HFFc6 (cell line): ENCODE measurements around the gene SNX30. TPM values are rescaled to one million over a fixed set of nuclear protein-coding genes. Genes with fewer than 3 reads are reported as not detected.

ENCODE experiments used
- DNase-seq: peaks from one replicate; pipeline ENCODE4 v3.0.0-alpha.2; 2018
- H3K27ac Mint-ChIP-seq: 2 replicates; pipeline ENCODE4 v1.8.0; 2020; ENCODE audit warnings: mild to moderate bottlenecking, mixed read lengths
- H3K27me3 Mint-ChIP-seq: 2 replicates; pipeline ENCODE4 v1.8.0; 2021; ENCODE audit warnings: mild to moderate bottlenecking, moderate library complexity, mixed read lengths; ENCODE audit not compliant: insufficient read depth
- H3K36me3 Mint-ChIP-seq: 2 replicates; pipeline ENCODE4 v1.8.0; 2021; ENCODE audit warnings: low read depth, mixed read lengths
- H3K4me1 Mint-ChIP-seq: 2 replicates; pipeline ENCODE4 v1.8.0; 2020; ENCODE audit warnings: low read depth, mixed read lengths
- H3K4me3 Mint-ChIP-seq: 2 replicates; pipeline ENCODE4 v1.8.0; 2020; ENCODE audit warnings: mild to moderate bottlenecking, moderate library complexity, mixed read lengths
- H3K9me3 Mint-ChIP-seq: 2 replicates; pipeline ENCODE4 v1.8.0; 2020; ENCODE audit warnings: mild to moderate bottlenecking, mixed read lengths
- CTCF ChIP-seq: fragments of 200-600 bp; sonication (generic); IDR thresholded peaks from 2 replicates; pipeline ENCODE4 v1.5.0; 2021; ENCODE audit warnings: antibody characterized with exemption, mild to moderate bottlenecking
- total RNA-seq, 6 experiments: library from RNA; stranded (reverse); fragmentation: NEBNext Ultra II Directional; extraction: Animal tissue kit (Norgen Biotek cat#: 25700); gene quantifications; 2 replicates in 1 of 6; 3 replicates in 5 of 6; pipeline ENCODE4 v1.2.3, GENCODE V29; 2021

Gene SNX30
- total RNA-seq, 6 experiments from 2014 or later, result 11.1 to 14.9 (median 13.9) TPM

GRCh38 chr9:112838342-112838741 is 87.8 kb downstream of the SNX30 start:
- peaks cover 12% of the 10 kb centered on the region; the same call in 1 of the 2 replicates for H3K36me3 Mint-ChIP-seq
- no peaks in the 10 kb centered on the region for H3K4me1 Mint-ChIP-seq
- H3K4me3 Mint-ChIP-seq, result no peak overlapping the region
- no peaks in the 10 kb centered on the region for H3K9me3 Mint-ChIP-seq
- H3K27me3 Mint-ChIP-seq, result no peaks in the 10 kb centered on the region; the same call in 1 of the 2 replicates
- no peak for TF ChIP-seq CTCF
- no peak overlapping the region for H3K27ac Mint-ChIP-seq
- DNase-seq, result no peak

GRCh38 chr9:112839331-112839730 is 88.8 kb downstream of the SNX30 start:
- TF ChIP-seq CTCF, result no peak
- no peaks in the 10 kb centered on the region; the same call in 1 of the 2 replicates for H3K27me3 Mint-ChIP-seq
- no peak overlapping the region for H3K27ac Mint-ChIP-seq
- peaks cover 3% of the 10 kb centered on the region for H3K4me1 Mint-ChIP-seq
- peaks cover 12% of the 10 kb centered on the region; the same call in 1 of the 2 replicates for H3K36me3 Mint-ChIP-seq
- H3K4me3 Mint-ChIP-seq, result no peak overlapping the region
- H3K9me3 Mint-ChIP-seq, result no peaks in the 10 kb centered on the region; the same call in 1 of the 2 replicates
- DNase-seq, result no peak

GRCh38 chr9:112841261-112841660 is 90.7 kb downstream of the SNX30 start:
- no peak for DNase-seq
- Mint-ChIP-seq H3K4me3 (no peak overlapping the region), H3K36me3 (peaks cover 16% of the 10 kb centered on the region), H3K9me3 (no peaks in the 10 kb centered on the region; the same call in 1 of the 2 replicates), H3K4me1 (peaks cover 18% of the 10 kb centered on the region), H3K27me3 (no peaks in the 10 kb centered on the region; the same call in 1 of the 2 replicates), H3K27ac (no peak overlapping the region)
- TF ChIP-seq CTCF, result no peak

DNA sequence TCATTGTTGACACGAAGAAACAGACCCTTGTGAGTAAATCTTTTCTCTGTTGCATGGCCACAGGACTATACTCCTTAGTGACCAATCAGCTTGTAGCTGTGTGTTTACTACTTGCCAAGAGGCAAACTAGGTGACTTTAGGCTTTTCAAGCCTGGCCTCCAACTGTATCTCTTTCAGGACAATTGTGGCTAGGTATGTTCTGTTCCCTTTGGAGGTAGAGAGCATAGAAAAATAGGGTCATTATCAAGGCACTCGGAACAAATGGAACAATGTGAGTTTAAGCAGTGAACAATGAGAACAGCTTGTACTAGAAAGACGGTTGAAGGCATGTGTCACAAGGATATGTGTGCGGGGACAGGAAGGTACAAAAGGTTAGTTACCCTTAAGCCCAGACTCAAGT is 92.0 kb downstream of the SNX30 start:
- peaks cover 28% of the 10 kb centered on the region for H3K4me1 Mint-ChIP-seq
- peaks cover 16% of the 10 kb centered on the region for H3K36me3 Mint-ChIP-seq
- H3K27ac Mint-ChIP-seq, result no peak overlapping the region
- DNase-seq, result no peak
- no peak for TF ChIP-seq CTCF
- no peak overlapping the region for H3K4me3 Mint-ChIP-seq
- no peaks in the 10 kb centered on the region; the same call in 1 of the 2 replicates for H3K9me3 Mint-ChIP-seq
- H3K27me3 Mint-ChIP-seq, result no peaks in the 10 kb centered on the region

DNA sequence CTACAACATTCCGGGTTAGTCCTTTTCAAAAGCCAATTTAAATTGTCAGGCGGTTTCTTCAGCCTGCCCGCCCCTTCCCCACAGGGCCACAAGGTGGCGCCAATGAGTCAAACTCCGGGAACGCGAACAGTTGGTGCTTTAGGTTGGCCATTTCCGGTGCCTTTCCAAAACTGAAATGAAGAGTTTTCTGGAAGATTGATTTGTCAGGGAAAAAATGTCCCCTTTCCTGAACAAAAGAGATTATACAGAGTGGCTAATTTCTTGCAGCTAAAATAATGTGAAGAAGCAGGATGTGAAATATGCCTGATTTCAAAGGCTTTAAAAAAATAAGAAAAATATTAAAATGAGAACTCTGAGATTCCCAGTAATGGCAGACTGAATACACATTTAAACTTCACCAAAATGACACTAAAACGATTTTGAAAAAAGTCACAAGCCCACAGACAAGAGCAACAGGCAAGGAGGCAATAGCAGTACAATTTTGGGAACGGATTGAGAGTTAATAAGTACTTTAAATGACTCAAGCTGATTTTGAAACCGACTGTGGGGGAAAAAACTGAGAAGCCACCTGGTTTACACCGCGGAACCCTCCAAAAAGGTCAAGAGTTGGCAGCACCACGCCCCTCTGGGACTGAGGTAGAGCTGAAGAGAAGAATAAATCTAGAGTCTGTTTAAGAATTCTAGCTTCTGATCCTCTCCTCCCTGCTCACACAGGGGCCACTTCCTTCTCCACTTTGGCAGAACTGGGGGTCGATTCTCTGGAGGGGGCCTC is 94.4 kb downstream of the SNX30 start:
- Mint-ChIP-seq H3K36me3 (peaks cover 3% of the 10 kb centered on the region; the same call in 1 of the 2 replicates), H3K9me3 (no peaks in the 10 kb centered on the region; the same call in 1 of the 2 replicates), H3K4me1 (peaks cover 28% of the 10 kb centered on the region), H3K27me3 (no peaks in the 10 kb centered on the region), H3K4me3 (no peak overlapping the region), H3K27ac (peak overlapping the region; percentile 47)
- TF ChIP-seq CTCF, result peak; percentile 98
- peak; percentile 48 for DNase-seq
